Inferior parietal cortex (tissue), 1 donor: ENCODE measurements around the gene MND1.
"Not testable (repeated sequence)": the region's sequence is repeated elsewhere in the genome, so short reads cannot be mapped to it uniquely, and the experiment has no call there.

ENCODE experiments used
- DNase-seq: peaks from one replicate; pipeline ENCODE4 v3.0.0-alpha.2; 2016; ENCODE audit errors: extremely low spot score

The MND1 gene

GRCh38 chr4:153439831-153440230, 95.3 kb downstream of the MND1 start:
- no peak for DNase-seq

- no peak for DNase-seq
Measured at GRCh38 chr4:153440475-153440874, 96.0 kb downstream of the MND1 start.

- DNase-seq: no peak
Measured at GRCh38 chr4:153447175-153447905, 102.9 kb downstream of the MND1 start.

GRCh38 chr4:153448003-153448731, 103.7 kb downstream of the MND1 start:
- DNase-seq: no peak

- DNase-seq: no peak
Measured at GRCh38 chr4:153449338-153449737, 104.8 kb downstream of the MND1 start.

GRCh38 chr4:153450544-153450917, 106.0 kb downstream of the MND1 start:
- DNase-seq: no peak

GRCh38 chr4:153451145-153451544, 106.7 kb downstream of the MND1 start:
- not testable (repeated sequence) for DNase-seq

GRCh38 chr4:153451911-153452657, 107.6 kb downstream of the MND1 start:
- no peak for DNase-seq

GRCh38 chr4:153452658-153453378, 108.3 kb downstream of the MND1 start:
- no peak for DNase-seq

GRCh38 chr4:153453402-153453801, 108.9 kb downstream of the MND1 start:
- no peak for DNase-seq

- DNase-seq: no peak
Measured at GRCh38 chr4:153458969-153459368, 114.5 kb downstream of the MND1 start.

- DNase-seq: not testable (repeated sequence)
Measured at GRCh38 chr4:153461549-153461948, 117.1 kb downstream of the MND1 start.

GRCh38 chr4:153464068-153464467, 119.6 kb downstream of the MND1 start:
- peak; percentile 10 for DNase-seq
